ENCODE results near the gene MAGEA4. TPM values are rescaled to one million over a fixed set of nuclear protein-coding genes. Genes with fewer than 3 reads are reported as not detected.

Gene MAGEA4
- total and polyA plus RNA-seq, 12 donors, result not detected

DNA sequence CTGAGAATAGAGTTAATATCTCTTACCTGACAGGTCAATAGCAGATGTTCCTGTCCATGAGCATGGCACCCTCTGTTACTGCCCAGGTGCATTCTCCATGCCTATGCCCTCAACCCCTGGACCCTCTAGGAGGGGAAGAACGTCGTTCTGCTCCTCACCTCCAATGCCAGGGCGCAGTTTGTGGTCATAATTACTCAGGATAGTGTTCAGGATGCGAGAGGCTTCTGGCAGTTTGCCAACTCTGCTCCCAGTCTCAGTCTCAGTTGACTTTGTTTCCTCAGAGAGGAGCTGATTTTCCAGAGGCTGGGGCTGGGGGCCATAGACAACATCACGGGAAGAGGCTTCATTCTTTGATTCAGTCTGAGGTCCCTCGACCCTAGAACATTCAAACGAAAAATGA, 57.3 kb downstream of the MAGEA4 start:
- Histone ChIP-seq H3K9me3 (no peaks in the 10 kb centered on the region), H3K4me1 (peaks cover 0 to 8% (median 2%) of the 10 kb centered on the region in 9 donors), H3K36me3 (peaks cover 0 to 24% (median 0%) of the 10 kb centered on the region in 9 donors), H3K27me3 (peaks cover 0 to 25% (median 0%) of the 10 kb centered on the region in 7 donors), H3K4me3 (peak overlapping the region in 1 of 10 donors; percentile 15), H3K27ac (peak overlapping the region in 2 of 10 donors; percentile 26 to 57)
- intact Hi-C loops (cut with DNase I), result no loop called here
- TF ChIP-seq, protein P1, sequence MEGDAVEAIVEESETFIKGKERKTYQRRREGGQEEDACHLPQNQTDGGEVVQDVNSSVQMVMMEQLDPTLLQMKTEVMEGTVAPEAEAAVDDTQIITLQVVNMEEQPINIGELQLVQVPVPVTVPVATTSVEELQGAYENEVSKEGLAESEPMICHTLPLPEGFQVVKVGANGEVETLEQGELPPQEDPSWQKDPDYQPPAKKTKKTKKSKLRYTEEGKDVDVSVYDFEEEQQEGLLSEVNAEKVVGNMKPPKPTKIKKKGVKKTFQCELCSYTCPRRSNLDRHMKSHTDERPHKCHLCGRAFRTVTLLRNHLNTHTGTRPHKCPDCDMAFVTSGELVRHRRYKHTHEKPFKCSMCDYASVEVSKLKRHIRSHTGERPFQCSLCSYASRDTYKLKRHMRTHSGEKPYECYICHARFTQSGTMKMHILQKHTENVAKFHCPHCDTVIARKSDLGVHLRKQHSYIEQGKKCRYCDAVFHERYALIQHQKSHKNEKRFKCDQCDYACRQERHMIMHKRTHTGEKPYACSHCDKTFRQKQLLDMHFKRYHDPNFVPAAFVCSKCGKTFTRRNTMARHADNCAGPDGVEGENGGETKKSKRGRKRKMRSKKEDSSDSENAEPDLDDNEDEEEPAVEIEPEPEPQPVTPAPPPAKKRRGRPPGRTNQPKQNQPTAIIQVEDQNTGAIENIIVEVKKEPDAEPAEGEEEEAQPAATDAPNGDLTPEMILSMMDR (IDR thresholded peaks at IDR 0.05), result no peak
- no peak for ATAC-seq
- 76 to 86% methylated on average over 7 of the region's 7 CpGs for WGBS, 2 donors
- no peak for DNase-seq

DNA sequence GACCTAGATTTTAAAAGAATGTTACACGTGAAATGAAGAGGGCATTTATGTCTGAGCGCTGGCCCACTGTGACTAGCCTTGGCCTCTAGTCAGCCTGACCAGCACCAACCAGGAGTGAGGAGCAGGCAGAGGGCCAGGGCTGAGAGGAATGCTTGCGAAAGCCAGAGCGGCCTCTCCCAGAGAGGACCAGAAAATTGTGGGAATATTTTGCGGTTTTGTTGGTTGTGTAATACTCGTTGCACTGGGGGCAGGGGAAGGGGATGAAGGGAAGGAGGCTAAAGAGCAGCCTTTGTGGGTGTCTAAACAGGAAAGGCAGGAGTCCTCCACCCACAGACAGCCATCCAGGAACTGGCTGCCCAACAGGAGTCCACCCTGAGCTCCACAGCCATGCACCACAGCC, 58.0 kb downstream of the MAGEA4 start:
- peak; percentile 31 to 76 (median 61) for ATAC-seq

DNA sequence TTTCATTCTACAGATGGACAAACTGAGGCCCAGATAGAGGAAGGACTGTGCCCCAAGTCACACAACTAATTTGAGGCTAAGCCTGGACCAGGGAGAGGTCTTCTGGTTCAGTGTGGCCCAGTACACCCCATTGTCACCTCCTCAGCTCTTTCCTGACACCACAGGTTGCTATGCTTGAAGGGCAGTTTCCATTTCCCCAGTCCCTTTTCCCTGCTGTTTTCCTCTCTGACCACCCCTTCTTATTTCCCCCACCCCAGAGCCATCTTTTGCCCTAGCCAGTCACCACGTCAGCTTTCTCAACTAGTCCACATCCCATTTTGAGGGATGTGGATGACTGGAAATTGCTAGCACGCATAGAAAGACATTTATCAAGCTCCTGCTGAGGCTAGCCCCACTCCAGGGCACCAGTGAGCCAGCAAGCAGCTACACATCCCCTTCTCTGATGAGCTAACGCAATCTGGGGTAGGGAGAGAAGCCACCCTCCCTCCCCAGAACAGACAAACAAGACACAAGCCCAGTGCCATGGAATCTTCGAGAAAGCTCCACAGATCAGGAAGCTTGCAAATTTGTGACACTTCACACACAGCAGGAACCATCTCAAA, 60.5 kb downstream of the MAGEA4 start:
- intact Hi-C loops (cut with DNase I), result no loop called here
- peak overlapping the region in 9 of 10 donors; percentile 16 to 88 (median 80) for H3K27ac ChIP-seq
- peak overlapping the region; percentile 35 to 71 (median 62) for H3K4me3 ChIP-seq

More for the DNA sequence above, 58.0 kb downstream of the MAGEA4 start:
- H3K36me3 ChIP-seq, result peaks cover 0 to 24% (median 0%) of the 10 kb centered on the region in 9 donors
- DNase-seq, result peak; percentile 50 to 71
- 33 to 52% methylated on average over 6 of the region's 6 CpGs for WGBS, 2 donors
- TF ChIP-seq, protein P1 (IDR thresholded peaks at IDR 0.05), result no peak
- intact Hi-C loops (cut with DNase I), result no loop called here
- peak overlapping the region in 5 of 10 donors; percentile 5 to 58 (median 29) for H3K27ac ChIP-seq
- peak overlapping the region in 2 of 10 donors; percentile 10 to 15 for H3K4me3 ChIP-seq
- no peaks in the 10 kb centered on the region for H3K9me3 ChIP-seq
- peaks cover 0 to 29% (median 0%) of the 10 kb centered on the region in 7 donors for H3K27me3 ChIP-seq
- peaks cover 0 to 8% (median 3%) of the 10 kb centered on the region in 9 donors for H3K4me1 ChIP-seq

DNA sequence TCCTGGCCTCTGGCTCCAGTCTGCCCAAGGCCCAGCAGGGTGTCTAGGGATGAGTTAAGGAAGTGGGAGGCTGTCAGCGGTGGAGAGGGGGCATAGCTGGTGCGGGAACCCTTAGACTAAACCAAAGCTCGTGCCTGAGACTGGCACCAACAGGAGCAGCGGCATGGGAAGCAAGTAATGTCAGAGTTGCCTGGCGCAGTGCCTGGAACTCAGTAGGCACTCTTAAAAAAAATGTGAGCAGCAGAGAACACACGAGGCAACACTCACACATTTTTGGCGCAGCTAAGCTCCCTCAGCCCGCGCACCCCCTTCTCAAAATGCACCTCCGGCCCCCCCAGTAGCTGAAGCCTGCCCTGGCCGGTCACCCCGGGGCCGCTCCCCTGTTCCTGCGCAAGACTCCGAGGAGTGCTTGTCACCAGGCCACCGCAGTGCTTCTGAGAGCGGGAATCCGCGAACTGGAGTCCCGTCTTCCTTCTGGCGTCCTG, 61.2 kb downstream of the MAGEA4 start:
- Histone ChIP-seq H3K4me3 (peak overlapping the region; percentile 35 to 71 (median 62)), H3K27me3 (peaks cover 0 to 27% (median 0%) of the 10 kb centered on the region in 7 donors), H3K9me3 (no peaks in the 10 kb centered on the region), H3K4me1 (peaks cover 0 to 10% (median 3%) of the 10 kb centered on the region in 9 donors), H3K36me3 (peaks cover 0 to 11% (median 0%) of the 10 kb centered on the region in 9 donors), H3K27ac (peak overlapping the region; percentile 16 to 88 (median 79))
- TF ChIP-seq, protein P1 (IDR thresholded peaks at IDR 0.05), result no peak
- 2 to 3% methylated on average over 21 of the region's 21 CpGs for WGBS, 2 donors
- DNase-seq (peak; percentile 30 to 38), ATAC-seq (peak; percentile 27 to 63 (median 48))
- intact Hi-C loops (cut with DNase I), result no loop called here

More for the DNA sequence above, 60.5 kb downstream of the MAGEA4 start:
- DNase-seq (no peak), ATAC-seq (no peak)
- WGBS, 2 donors, result 47 to 53% methylated on average over 4 of the region's 4 CpGs
- Histone ChIP-seq H3K9me3 (no peaks in the 10 kb centered on the region), H3K4me1 (peaks cover 0 to 10% (median 3%) of the 10 kb centered on the region in 9 donors), H3K36me3 (peaks cover 0 to 18% (median 0%) of the 10 kb centered on the region in 9 donors), H3K27me3 (peaks cover 0 to 27% (median 0%) of the 10 kb centered on the region in 7 donors)
- TF ChIP-seq, protein P1 (IDR thresholded peaks at IDR 0.05), result no peak

Small RNA genes lying within 50 kb of the gene (microRNA-seq; reads per million reads assigned to microRNA genes)
- gene MIR224, result 568 to 581 reads per million in 2 donors
- gene MIR452, result 795 to 1,271 reads per million in 2 donors

Other genes starting within 250 kb of the MAGEA4 start
- 1 to 10 TPM; 1.4 to 4.4 (median 2.5) TPM for gene PRRG3, start 217.4 kb upstream of the MAGEA4 start, total RNA-seq
- gene PRRG3, start 217.4 kb upstream of the MAGEA4 start, polyA plus RNA-seq, result 1 to 10 TPM in 1 of 2 donors, under 1 TPM in 1; 0.20 to 1.0 TPM
- gene FATE1, start 196.9 kb upstream of the MAGEA4 start, total RNA-seq, result 1 to 10 TPM in 1 of 10 donors, under 1 TPM in 4, not detected in 5; 0.25 to 2.2 (median 0.58) TPM
- gene FATE1, start 196.9 kb upstream of the MAGEA4 start, polyA plus RNA-seq, result under 1 TPM; 0.35 to 0.59 TPM
- not detected for gene CNGA2, start 178.1 kb upstream of the MAGEA4 start, total RNA-seq
- not detected for gene CNGA2, start 178.1 kb upstream of the MAGEA4 start, polyA plus RNA-seq
- 10 to 100 TPM; 17.1 to 77.8 (median 36.2) TPM for gene GABRE, start 61.8 kb downstream of the MAGEA4 start, total RNA-seq
- 10 to 100 TPM in 1 of 2 donors, 1 to 10 TPM in 1; 2.8 to 32.3 TPM for gene GABRE, start 61.8 kb downstream of the MAGEA4 start, polyA plus RNA-seq
- gene MAGEA10, start 225.7 kb downstream of the MAGEA4 start, total RNA-seq, result not detected
- not detected for gene MAGEA10, start 225.7 kb downstream of the MAGEA4 start, polyA plus RNA-seq